KOPT-K1 (cell line): ENCODE results near the gene DNAJC27.

Experiments
- H3K27ac ChIP-seq: fragments of 200-600 bp; sonication (generic); 2 replicates; pipeline ENCODE4 v1.5.1; 2016; ENCODE audit warnings: antibody characterized with exemption, mild to moderate bottlenecking, low read depth, low read length; ENCODE audit not compliant: poor library complexity, severe bottlenecking
- H3K36me3 ChIP-seq: fragments of 200-600 bp; sonication (generic); 2 replicates; pipeline ENCODE4 v1.5.1; 2017; ENCODE audit warnings: antibody characterized with exemption, mild to moderate bottlenecking, low read length, moderate library complexity; ENCODE audit not compliant: insufficient read depth
- H3K9me3 ChIP-seq: fragments of 200-600 bp; sonication (generic); 2 replicates; pipeline ENCODE4 v1.5.1; 2017; ENCODE audit warnings: antibody characterized with exemption, low read length, mild to moderate bottlenecking; ENCODE audit not compliant: insufficient read depth, poor library complexity, severe bottlenecking

DNAJC27 gene

GRCh38 chr2:24981411-24982136, 9.8 kb upstream of the DNAJC27 start:
- no peaks in the 10 kb centered on the region for H3K36me3 ChIP-seq
- H3K27ac ChIP-seq = no peak overlapping the region
- no peaks in the 10 kb centered on the region for H3K9me3 ChIP-seq

DNA sequence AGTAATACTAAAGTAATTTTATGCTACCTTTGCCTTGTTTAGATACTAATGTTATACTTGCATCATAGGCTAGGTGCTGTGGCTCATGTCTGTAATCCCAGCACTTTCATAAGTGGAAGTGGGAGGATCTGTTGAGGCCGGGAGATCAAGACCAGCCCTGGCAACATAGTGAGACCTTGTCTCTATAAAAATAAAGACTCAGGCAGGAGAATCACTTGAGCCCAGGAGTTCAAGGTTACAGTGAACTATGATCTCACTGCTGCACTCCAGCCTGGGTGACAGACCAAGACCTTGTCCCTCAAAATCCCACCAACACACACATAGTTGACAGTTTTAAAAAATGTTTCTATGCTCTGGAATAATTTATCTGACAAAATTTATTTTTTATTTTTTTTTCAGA, 6.9 kb upstream of the DNAJC27 start:
- Histone ChIP-seq H3K9me3 (no peaks in the 10 kb centered on the region), H3K36me3 (no peaks in the 10 kb centered on the region)

DNA sequence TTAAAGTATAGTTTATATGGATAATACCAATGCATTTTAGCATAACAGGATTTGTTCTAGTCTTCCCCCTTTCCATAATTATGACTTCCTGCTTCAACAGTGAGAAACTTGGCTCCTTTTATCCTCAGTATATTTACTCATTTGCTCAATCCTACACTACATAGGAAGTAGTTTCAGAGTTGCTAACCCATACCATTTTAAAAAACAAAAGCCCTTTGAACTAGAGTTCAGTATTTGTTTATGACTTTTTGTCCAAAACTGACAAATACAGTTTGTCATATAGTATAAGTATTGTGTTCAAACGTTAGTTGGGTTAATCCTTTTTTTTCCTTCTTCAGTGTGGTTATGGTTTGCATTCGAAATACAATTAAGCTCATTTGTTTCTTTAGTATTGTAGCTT, 5.9 kb upstream of the DNAJC27 start:
- Histone ChIP-seq H3K36me3 (no peaks in the 10 kb centered on the region), H3K9me3 (no peaks in the 10 kb centered on the region), H3K27ac (no peak overlapping the region)

More for the DNA sequence above, 6.9 kb upstream of the DNAJC27 start:
- H3K27ac ChIP-seq = no peak overlapping the region

GRCh38 chr2:24973812-24974211, 2.1 kb upstream of the DNAJC27 start:
- Histone ChIP-seq H3K9me3 (no peaks in the 10 kb centered on the region), H3K27ac (no peak overlapping the region), H3K36me3 (no peaks in the 10 kb centered on the region)

GRCh38 chr2:24972315-24972961, 683 bp upstream of the DNAJC27 start:
- Histone ChIP-seq H3K9me3 (no peaks in the 10 kb centered on the region), H3K27ac (peak overlapping the region; percentile 92)

DNA sequence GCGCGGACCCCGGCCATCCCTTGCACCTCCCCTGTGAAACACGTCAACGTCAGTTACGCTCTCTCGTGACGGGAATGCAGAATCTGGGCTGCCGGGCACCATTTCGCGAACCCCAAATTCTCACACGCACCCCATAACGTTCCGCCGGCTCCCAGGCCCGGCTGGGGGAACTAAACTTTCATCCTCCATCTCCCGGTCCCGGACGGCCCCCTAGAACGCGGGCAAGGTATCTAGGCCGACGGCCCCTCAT, 544 bp downstream of the DNAJC27 start:
- H3K27ac ChIP-seq = peak overlapping the region; percentile 92
- no peaks in the 10 kb centered on the region for H3K9me3 ChIP-seq
- H3K36me3 ChIP-seq = peaks cover 13% of the 10 kb centered on the region

More at GRCh38 chr2:24972315-24972961, 683 bp upstream of the DNAJC27 start:
- peaks cover under 1% of the 10 kb centered on the region; the same call in 1 of the 2 replicates for H3K36me3 ChIP-seq

- Histone ChIP-seq H3K27ac (peak overlapping the region; percentile 92), H3K9me3 (no peaks in the 10 kb centered on the region), H3K36me3 (peaks cover 18% of the 10 kb centered on the region)
Measured at GRCh38 chr2:24970483-24971285, 1.1 kb downstream of the DNAJC27 start.

GRCh38 chr2:24969784-24970183, 2.0 kb downstream of the DNAJC27 start:
- H3K27ac ChIP-seq = no peak overlapping the region
- no peaks in the 10 kb centered on the region for H3K9me3 ChIP-seq
- H3K36me3 ChIP-seq = peaks cover 26% of the 10 kb centered on the region

GRCh38 chr2:24961903-24962302, 9.9 kb downstream of the DNAJC27 start:
- Histone ChIP-seq H3K27ac (no peak overlapping the region), H3K36me3 (peaks cover 88% of the 10 kb centered on the region), H3K9me3 (no peaks in the 10 kb centered on the region)

DNA sequence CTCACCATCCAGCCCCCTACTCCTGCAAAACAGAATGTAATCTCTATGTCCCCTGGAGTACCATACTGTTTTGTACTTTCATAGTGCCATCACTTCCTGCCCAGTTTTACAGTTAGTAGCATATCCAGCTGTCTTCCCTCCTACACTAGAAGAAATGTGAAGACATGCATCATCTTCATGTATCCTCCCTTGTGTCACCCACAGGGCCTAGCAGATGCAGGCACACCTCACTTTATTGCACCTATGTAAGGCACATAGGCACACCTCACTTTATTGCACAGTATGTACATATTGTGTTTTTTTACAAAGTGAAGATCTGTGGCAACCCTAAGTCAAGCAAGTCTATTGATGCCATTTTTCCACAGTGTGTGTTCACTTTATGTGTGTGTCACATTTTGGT, 12.0 kb downstream of the DNAJC27 start:
- peaks cover 11% of the 10 kb centered on the region for H3K9me3 ChIP-seq

DNA sequence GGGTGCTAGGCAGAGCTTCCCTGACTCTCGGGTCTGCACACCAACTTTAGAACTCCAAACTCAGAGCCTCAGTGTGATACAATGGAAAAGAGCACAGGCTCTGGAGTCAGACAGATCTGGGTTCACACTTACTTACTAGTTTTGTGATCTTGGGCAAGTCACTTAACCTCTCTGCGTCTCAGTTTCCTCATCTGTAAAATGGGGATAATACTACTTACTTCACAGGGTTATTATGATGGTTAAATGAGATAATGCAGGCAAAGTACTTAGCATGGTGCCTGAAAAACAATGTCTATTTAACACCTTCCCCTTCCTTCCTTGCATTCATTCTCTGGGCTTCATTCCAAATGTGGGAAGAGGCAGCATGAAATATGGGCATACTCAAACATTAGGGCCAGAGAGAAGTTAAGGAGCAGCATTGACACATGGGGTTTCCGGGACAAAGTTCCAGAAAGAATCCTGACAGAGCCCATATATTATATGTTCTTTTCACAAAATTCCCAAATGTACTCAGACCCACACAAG, 13.3 kb downstream of the DNAJC27 start:
- peaks cover 12% of the 10 kb centered on the region for H3K9me3 ChIP-seq
- no peak overlapping the region for H3K27ac ChIP-seq
- H3K36me3 ChIP-seq = peaks cover 88% of the 10 kb centered on the region

More for the DNA sequence above, 12.0 kb downstream of the DNAJC27 start:
- peaks cover 90% of the 10 kb centered on the region for H3K36me3 ChIP-seq
- no peak overlapping the region for H3K27ac ChIP-seq

GRCh38 chr2:24957976-24958375, 13.8 kb downstream of the DNAJC27 start:
- Histone ChIP-seq H3K36me3 (peaks cover 86% of the 10 kb centered on the region), H3K9me3 (peaks cover 12% of the 10 kb centered on the region), H3K27ac (no peak overlapping the region)

GRCh38 chr2:24957221-24957620, 14.5 kb downstream of the DNAJC27 start:
- Histone ChIP-seq H3K36me3 (peaks cover 86% of the 10 kb centered on the region), H3K27ac (no peak overlapping the region), H3K9me3 (peaks cover 12% of the 10 kb centered on the region)

- Histone ChIP-seq H3K27ac (no peak overlapping the region), H3K9me3 (peaks cover 12% of the 10 kb centered on the region), H3K36me3 (peaks cover 90% of the 10 kb centered on the region)
Measured at GRCh38 chr2:24955921-24956320, 15.8 kb downstream of the DNAJC27 start.

DNA sequence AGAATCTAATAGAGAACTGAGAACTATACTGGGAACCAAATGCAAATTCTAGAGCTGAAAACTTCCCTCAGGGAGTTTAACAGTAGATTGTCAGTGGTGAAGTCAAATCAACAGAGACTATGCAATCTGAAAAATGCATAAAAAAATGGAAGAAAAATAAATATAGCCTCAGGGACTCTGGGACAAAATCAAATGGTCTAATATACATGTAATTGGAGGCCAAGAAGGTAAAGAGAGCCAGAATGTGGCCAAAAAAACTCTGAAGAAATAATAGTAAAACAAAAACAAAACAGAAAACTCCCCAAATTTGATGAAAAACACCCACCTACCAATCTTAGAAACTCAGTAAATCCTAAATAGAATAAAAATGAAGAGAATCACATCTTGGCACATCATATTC, 16.5 kb downstream of the DNAJC27 start:
- H3K36me3 ChIP-seq = peaks cover 90% of the 10 kb centered on the region

More for the DNA sequence above, 16.5 kb downstream of the DNAJC27 start:
- H3K27ac ChIP-seq = no peak overlapping the region
- peaks cover 12% of the 10 kb centered on the region for H3K9me3 ChIP-seq
